Measurements from ENCODE around the gene FAM169A.
"Not testable (repeated sequence)": the region's sequence is repeated elsewhere in the genome, so short reads cannot be mapped to it uniquely, and the experiment has no call there.

FAM169A gene

GRCh38 chr5:74791669-74792068 lies 74.5 kb downstream of the FAM169A start:
- FAIRE-seq, result not testable (repeated sequence)

- no peak for FAIRE-seq
Measured at GRCh38 chr5:74787424-74787823, 78.8 kb downstream of the FAM169A start.

GRCh38 chr5:74786851-74787250 lies 79.3 kb downstream of the FAM169A start:
- FAIRE-seq, result no peak

GRCh38 chr5:74778609-74779008 lies 87.6 kb downstream of the FAM169A start:
- FAIRE-seq, result no peak

- no peak for FAIRE-seq
Measured at GRCh38 chr5:74772359-74772758, 93.8 kb downstream of the FAM169A start.

GRCh38 chr5:74767579-74767913 lies 98.6 kb downstream of the FAM169A start:
- no peak for FAIRE-seq

- no peak for FAIRE-seq
Measured at GRCh38 chr5:74766849-74767578, 99.2 kb downstream of the FAM169A start, which contains the start of the genes GFM2 and NSA2. TSS of gene GFM2 (minus strand) at chr5:74767117. CDS start at chr5:74763742, 3,375 bp downstream. TSS of gene NSA2 (plus strand) at chr5:74767249. CDS start at chr5:74767361, 112 bp downstream.

- FAIRE-seq, result no peak
Measured at GRCh38 chr5:74766418-74766848, 99.8 kb downstream of the FAM169A start.

- no peak for FAIRE-seq
Measured at GRCh38 chr5:74765929-74766328, 100.3 kb downstream of the FAM169A start.

DNA sequence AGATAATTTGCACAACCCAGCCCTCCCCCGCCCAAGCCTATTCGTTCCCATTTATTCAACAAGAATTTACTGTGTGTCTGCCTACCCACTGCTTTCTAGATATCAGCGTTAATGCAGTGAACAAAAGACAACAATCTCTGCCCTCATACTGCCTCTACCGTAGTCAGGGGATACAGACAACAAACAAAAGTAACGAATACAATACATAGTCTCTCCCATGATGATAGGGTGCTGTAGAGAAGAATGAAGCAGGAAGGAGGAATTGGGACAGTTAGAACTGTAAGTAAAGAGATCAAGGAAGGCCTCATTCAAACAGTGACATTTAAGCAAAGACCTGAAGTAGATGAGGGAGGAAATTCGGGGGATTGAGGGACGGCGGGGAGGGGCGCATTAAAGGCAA lies 101.0 kb downstream of the FAM169A start:
- no peak for FAIRE-seq

DNA sequence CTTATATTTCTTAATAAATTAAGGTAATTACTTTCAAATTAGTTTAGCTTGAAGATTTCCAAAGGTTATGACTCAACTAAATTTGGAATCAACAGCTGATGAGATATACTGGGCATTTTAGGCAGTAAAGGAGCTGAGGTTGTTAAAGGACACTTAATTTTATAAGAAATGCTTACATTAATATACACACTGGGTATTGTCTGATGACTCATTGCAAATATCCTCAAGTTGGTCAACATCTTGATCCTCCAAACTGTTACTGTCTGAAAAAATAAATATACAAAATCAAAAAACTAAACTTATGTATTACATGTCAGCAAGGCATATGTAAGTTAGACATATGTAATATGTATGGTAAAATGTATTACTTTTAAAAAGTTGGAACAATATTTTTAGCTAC lies 102.7 kb downstream of the FAM169A start:
- FAIRE-seq, result peak; percentile 30

GRCh38 chr5:74762599-74762998 lies 103.6 kb downstream of the FAM169A start:
- FAIRE-seq, result no peak

GRCh38 chr5:74761241-74761640 lies 104.9 kb downstream of the FAM169A start:
- no peak for FAIRE-seq

- FAIRE-seq, result not testable (repeated sequence)
Measured at GRCh38 chr5:74748742-74749141, 117.4 kb downstream of the FAM169A start.

- no peak for FAIRE-seq
Measured at GRCh38 chr5:74738406-74738805, 127.8 kb downstream of the FAM169A start.

GRCh38 chr5:74736759-74737158 lies 129.4 kb downstream of the FAM169A start:
- no peak for FAIRE-seq
